Activated CD8-positive, alpha-beta T cell treated with anti-CD3 and anti-CD28 coated beads for 36 hours (primary cell): ENCODE measurements around the gene TMEM253. TPM values are rescaled to one million over a fixed set of nuclear protein-coding genes. Genes with fewer than 3 reads are reported as not detected.

Experiments
- ATAC-seq: fragments of 200-7000 bp; cut with Tn5 transposase; one replicate; pipeline ENCODE4 v1.10.0; 2021; ENCODE audit warnings: mild to moderate bottlenecking, moderate library complexity
- CTCF ChIA-PET: fragments of 350-600 bp; sonication (Branson Sonifier 250); formaldehyde crosslinking; loops from one replicate; lab custom pipeline; 2021; ENCODE audit warnings: antibody characterized with exemption; lab: Charles Lee
- POLR2A ChIA-PET: fragments of 350-600 bp; sonication (Branson Sonifier 250); formaldehyde crosslinking; loops from one replicate; lab custom pipeline; 2021; ENCODE audit warnings: antibody characterized with exemption; lab: Charles Lee
- DNase-seq: peaks from one replicate; pipeline ENCODE4 v3.0.0-alpha.2; 2020
- H3K27ac Mint-ChIP-seq: one replicate; pipeline ENCODE4 v1.8.0; 2021; ENCODE audit warnings: mild to moderate bottlenecking, mixed read lengths
- H3K27me3 Mint-ChIP-seq: one replicate; pipeline ENCODE4 v1.8.0; 2021; ENCODE audit warnings: mixed read lengths
- H3K36me3 Mint-ChIP-seq: one replicate; pipeline ENCODE4 v1.8.0; 2021; ENCODE audit warnings: low read depth, mixed read lengths
- H3K4me1 Mint-ChIP-seq: one replicate; pipeline ENCODE4 v1.8.0; 2021; ENCODE audit warnings: low read depth, mixed read lengths
- H3K4me3 Mint-ChIP-seq: one replicate; pipeline ENCODE4 v1.8.0; 2021; ENCODE audit warnings: mild to moderate bottlenecking, moderate library complexity, mixed read lengths
- H3K9me3 Mint-ChIP-seq: one replicate; pipeline ENCODE4 v1.8.0; 2021; ENCODE audit warnings: mixed read lengths
- intact Hi-C: fragments of 100-400 bp; cut with micrococcal nuclease; formaldehyde crosslinking; loops from one replicate; pipeline ENCODE4 v1.10.0; 2022
- total RNA-seq, 2 experiments: library from RNA; stranded (reverse); gene quantifications; one replicate each; pipeline ENCODE4 v1.2.3, GENCODE V29; 2021
- TF ChIP-seq, protein P1 (sequence below): fragments of 200-600 bp; IDR thresholded peaks from one replicate; pipeline ENCODE4 v1.8.0; 2022; ENCODE audit warnings: antibody characterized with exemption, mild to moderate bottlenecking

Gene TMEM253
- total RNA-seq, 2 experiments from 2014 or later: not detected

DNA sequence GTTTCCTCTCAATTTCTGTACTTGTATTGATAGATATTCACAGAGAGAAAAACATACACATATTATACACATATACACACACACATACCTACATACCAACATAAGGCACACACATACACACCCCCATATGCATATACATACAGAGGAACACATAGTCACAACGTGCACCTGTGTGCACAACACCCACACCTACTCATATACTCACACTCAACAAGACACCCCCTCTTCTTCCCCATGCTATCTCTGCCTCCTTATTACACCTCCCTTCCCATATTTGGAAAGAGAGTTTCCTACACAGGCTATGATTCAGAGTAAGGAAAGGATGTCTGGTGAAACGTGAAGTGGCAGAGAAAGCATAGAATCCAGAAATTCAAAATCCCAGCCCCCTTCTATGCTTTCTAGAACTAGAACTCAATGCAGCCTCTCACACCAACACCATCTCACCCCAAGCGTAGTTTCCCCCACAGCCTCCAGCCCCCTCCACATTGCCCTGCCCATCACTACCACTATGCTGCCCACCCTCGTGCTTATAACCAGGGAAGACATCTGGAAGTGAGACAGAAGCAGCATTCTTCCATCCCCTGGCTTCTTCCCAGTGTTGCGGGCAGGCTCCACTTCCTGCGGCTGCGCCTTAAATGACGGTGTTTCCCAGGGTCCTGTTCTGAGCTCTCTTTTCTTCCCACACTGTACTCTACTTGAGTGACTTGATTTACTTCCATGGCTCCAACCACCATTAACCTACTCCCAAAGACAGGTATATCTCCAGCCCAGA, 40.8 kb upstream of the TMEM253 start:
- H3K4me1 Mint-ChIP-seq: no peaks in the 10 kb centered on the region
- H3K9me3 Mint-ChIP-seq: no peaks in the 10 kb centered on the region
- intact Hi-C loops: no loop called here
- no peaks in the 10 kb centered on the region for H3K36me3 Mint-ChIP-seq
- no peak overlapping the region for H3K4me3 Mint-ChIP-seq
- ATAC-seq (no peak), DNase-seq (no peak)
- peaks cover 19% of the 10 kb centered on the region for H3K27me3 Mint-ChIP-seq
- ChIA-PET POLR2A (no interaction called here), CTCF (interaction anchor here (1.5 to 2.9 kb wide), 4 partner anchors 8 to 46 kb away, joined by 4 to 13 read pairs (median 8); no protein-coding TSS in a partner anchor)
- H3K27ac Mint-ChIP-seq: no peak overlapping the region
- TF ChIP-seq, protein P1, sequence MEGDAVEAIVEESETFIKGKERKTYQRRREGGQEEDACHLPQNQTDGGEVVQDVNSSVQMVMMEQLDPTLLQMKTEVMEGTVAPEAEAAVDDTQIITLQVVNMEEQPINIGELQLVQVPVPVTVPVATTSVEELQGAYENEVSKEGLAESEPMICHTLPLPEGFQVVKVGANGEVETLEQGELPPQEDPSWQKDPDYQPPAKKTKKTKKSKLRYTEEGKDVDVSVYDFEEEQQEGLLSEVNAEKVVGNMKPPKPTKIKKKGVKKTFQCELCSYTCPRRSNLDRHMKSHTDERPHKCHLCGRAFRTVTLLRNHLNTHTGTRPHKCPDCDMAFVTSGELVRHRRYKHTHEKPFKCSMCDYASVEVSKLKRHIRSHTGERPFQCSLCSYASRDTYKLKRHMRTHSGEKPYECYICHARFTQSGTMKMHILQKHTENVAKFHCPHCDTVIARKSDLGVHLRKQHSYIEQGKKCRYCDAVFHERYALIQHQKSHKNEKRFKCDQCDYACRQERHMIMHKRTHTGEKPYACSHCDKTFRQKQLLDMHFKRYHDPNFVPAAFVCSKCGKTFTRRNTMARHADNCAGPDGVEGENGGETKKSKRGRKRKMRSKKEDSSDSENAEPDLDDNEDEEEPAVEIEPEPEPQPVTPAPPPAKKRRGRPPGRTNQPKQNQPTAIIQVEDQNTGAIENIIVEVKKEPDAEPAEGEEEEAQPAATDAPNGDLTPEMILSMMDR: no peak

DNA sequence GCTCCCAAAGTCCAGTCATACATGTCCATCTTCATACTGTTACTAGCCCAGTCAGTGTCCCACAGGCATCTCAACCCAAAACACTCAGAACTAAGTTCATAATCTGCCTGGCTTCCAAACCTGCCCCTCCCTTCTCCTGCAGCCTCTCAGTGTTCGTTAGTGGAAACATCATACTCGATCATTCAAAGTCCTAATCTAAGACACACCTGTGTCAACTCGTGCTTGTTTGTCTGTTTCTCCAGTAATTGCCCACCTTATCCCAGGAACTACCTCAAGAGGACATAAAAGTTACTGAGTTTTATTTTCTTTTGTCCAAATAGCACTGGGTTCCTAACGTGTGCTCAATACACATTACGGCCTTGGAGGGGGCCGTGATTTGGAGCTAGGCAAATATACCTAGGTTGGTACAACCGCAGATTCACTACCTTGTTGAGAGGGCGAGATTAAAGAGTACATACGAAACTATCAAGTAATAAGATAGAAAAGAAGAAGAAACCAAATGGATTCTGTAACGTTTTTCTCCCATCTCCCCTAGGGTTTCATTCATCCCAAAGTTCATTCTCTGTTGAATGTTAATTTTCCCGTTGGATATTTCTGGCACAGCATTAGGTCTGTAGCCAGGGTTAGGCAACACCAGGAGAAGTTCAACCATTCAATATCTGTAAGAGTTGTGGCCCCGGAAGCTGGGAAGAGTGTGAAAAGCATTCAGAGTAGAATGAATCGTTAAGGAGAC, 40.1 kb upstream of the TMEM253 start:
- DNase-seq: no peak
- H3K27me3 Mint-ChIP-seq: peaks cover 23% of the 10 kb centered on the region
- TF ChIP-seq, protein P1: no peak
- no peak overlapping the region for H3K4me3 Mint-ChIP-seq
- intact Hi-C loops: no loop called here
- no peaks in the 10 kb centered on the region for H3K36me3 Mint-ChIP-seq
- no peaks in the 10 kb centered on the region for H3K4me1 Mint-ChIP-seq
- H3K9me3 Mint-ChIP-seq: no peaks in the 10 kb centered on the region
- ATAC-seq: no peak
- ChIA-PET POLR2A (no interaction called here), CTCF (interaction anchor here (0.9 to 2.9 kb wide), 5 partner anchors 28 to 46 kb away, joined by 3 to 13 read pairs (median 9); no protein-coding TSS in a partner anchor)
- no peak overlapping the region for H3K27ac Mint-ChIP-seq

DNA sequence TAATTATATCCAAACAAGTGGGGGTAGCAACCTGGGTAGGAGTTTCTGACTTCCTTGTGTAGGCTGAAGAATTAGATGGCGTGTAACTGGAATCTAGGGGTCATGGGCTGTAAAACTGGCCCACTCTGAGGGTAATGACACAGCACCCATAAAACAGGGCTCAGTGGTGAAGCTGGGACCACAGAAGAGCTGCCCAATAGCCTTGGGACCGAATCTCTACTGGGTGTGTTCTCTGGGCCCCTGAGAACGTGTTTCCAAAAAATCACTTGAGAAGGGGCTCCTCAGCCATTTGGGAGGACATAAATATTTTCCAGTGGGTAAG, 39.6 kb upstream of the TMEM253 start:
- intact Hi-C loops: no loop called here
- Mint-ChIP-seq H3K9me3 (no peaks in the 10 kb centered on the region), H3K27ac (no peak overlapping the region), H3K36me3 (no peaks in the 10 kb centered on the region), H3K27me3 (peaks cover 25% of the 10 kb centered on the region), H3K4me3 (no peak overlapping the region), H3K4me1 (no peaks in the 10 kb centered on the region)
- TF ChIP-seq, protein P1: no peak
- ATAC-seq: no peak
- POLR2A ChIA-PET: no interaction called here
- no peak for DNase-seq
- CTCF ChIA-PET: interaction anchor here (0.9 to 2.9 kb wide), 5 partner anchors 28 to 47 kb away, joined by 3 to 13 read pairs (median 9); no protein-coding TSS in a partner anchor

DNA sequence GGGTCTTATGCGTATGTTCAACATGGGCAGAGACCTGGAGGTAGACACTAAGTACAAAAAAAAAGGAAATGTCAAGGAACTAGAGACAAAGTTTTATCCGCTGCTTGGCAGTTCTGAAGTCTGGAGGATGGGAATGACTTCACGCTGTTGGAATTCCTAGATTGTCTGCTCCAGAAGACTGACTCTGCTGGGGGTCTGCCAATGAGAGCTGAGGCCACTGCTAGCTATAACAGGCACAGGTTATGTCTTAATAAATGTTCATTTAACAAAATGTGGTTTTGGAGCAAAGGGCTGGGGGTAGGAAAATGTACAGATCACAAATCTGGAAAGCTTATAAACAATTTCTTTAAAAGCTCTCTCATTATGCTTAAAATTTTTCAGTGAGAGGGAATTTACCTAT, 37.4 kb upstream of the TMEM253 start:
- no peaks in the 10 kb centered on the region for H3K9me3 Mint-ChIP-seq
- ChIA-PET POLR2A (interaction anchor here (0.5 kb wide), 1 partner anchor 289 kb away, joined by 3 read pairs; no protein-coding TSS in a partner anchor), CTCF (interaction anchor here (0.8 to 1.1 kb wide), 2 partner anchors 29 to 41 kb away, joined by 3 read pairs; no protein-coding TSS in a partner anchor)
- no peak overlapping the region for H3K4me3 Mint-ChIP-seq
- TF ChIP-seq, protein P1: no peak
- DNase-seq (no peak), ATAC-seq (no peak)
- peaks cover under 1% of the 10 kb centered on the region for H3K4me1 Mint-ChIP-seq
- H3K27me3 Mint-ChIP-seq: peaks cover 40% of the 10 kb centered on the region
- intact Hi-C loops: no loop called here
- no peak overlapping the region for H3K27ac Mint-ChIP-seq
- H3K36me3 Mint-ChIP-seq: no peaks in the 10 kb centered on the region
